GM12892 (cell line): ENCODE results near the gene IKBKG.

Experiments
- POLR2A ChIP-seq: IDR thresholded peaks from 2 replicates; pipeline ENCODE4 v1.6.1; 2011; ENCODE audit warnings: low read depth, low read length, control low read depth
- POLR2AphosphoS5 ChIP-seq: IDR thresholded peaks from 2 replicates; pipeline ENCODE4 v1.6.1; 2011; ENCODE audit warnings: low read depth, low read length, control low read depth
- TAF1 ChIP-seq: IDR thresholded peaks from 2 replicates; pipeline ENCODE4 v1.6.1; 2011; ENCODE audit warnings: low read depth, mild to moderate bottlenecking, control low read depth, low read length, borderline replicate concordance

DNA sequence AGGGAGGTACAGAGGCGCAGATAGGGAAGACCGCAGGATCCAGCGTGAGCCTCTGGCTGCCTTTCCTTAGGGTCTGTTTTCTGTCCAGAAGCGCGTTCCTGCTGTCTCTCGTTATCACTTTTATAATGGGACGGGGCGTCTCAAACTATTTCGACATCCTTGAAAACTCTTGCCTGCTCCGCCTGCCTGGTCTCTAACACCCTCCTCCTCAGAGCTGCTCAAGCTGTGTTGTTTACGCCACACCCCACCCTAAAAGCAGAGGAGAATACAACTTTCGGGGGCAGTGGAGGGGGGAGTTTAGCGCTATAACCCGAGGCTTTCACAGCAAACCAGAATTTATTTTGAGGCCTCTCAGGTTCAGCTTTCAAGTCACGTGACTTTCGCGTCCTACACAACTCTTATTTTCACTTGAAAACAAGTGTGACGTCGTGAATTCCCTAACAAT lies 30.7 kb upstream of the IKBKG start:
- no peak for TF ChIP-seq POLR2A
- no peak for TF ChIP-seq TAF1
- no peak for TF ChIP-seq POLR2AphosphoS5
